SU-DHL-6 (cell line): ENCODE measurements around the gene NFATC3.

Experiments used
- EZH2phosphoT487 ChIP-seq: fragments of 200-600 bp; sonication (generic), shearing (Covaris generic); conservative IDR thresholded peaks from 2 replicates; pipeline ENCODE4 v1.6.1; 2018; ENCODE audit warnings: mild to moderate bottlenecking, antibody characterized with exemption, low read length, moderate library complexity, mixed read lengths
- TF ChIP-seq, protein P1 (sequence below): fragments of 200-600 bp; sonication (generic); IDR thresholded peaks from one replicate; pipeline ENCODE4 v1.5.1; 2017; ENCODE audit warnings: antibody characterized with exemption, mild to moderate bottlenecking, low read length, moderate library complexity; ENCODE audit not compliant: insufficient read depth, poor library complexity, severe bottlenecking

DNA sequence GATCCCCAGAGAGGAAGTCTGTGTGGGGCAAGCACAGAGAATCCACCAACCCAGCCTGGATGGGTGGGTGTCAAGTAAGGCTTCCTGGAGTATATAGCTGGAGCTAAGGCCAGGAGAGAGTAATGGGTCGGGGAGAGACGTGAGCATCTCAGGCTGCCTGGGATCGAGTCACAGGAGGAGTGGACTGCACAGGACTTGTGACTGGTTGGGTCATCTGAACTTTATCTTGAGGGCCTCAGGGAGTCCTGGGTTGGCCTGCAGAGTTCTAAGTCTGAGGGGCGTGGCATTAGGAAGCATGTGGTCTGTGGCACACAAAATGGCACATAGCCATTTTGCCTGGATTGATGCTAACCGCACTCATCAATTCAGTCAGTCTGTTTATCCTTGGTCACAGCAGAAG is 161.5 kb downstream of the NFATC3 start:
- TF ChIP-seq, protein P1, sequence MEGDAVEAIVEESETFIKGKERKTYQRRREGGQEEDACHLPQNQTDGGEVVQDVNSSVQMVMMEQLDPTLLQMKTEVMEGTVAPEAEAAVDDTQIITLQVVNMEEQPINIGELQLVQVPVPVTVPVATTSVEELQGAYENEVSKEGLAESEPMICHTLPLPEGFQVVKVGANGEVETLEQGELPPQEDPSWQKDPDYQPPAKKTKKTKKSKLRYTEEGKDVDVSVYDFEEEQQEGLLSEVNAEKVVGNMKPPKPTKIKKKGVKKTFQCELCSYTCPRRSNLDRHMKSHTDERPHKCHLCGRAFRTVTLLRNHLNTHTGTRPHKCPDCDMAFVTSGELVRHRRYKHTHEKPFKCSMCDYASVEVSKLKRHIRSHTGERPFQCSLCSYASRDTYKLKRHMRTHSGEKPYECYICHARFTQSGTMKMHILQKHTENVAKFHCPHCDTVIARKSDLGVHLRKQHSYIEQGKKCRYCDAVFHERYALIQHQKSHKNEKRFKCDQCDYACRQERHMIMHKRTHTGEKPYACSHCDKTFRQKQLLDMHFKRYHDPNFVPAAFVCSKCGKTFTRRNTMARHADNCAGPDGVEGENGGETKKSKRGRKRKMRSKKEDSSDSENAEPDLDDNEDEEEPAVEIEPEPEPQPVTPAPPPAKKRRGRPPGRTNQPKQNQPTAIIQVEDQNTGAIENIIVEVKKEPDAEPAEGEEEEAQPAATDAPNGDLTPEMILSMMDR, result no peak
- no peak for TF ChIP-seq EZH2phosphoT487
